ENCODE results near the gene SHF. TPM values are rescaled to one million over a fixed set of nuclear protein-coding genes. Genes with fewer than 3 reads are reported as not detected.
A peak's percentile ranks its signal among the peaks of the same experiment; 100 is the strongest.
"Not testable (repeated sequence)": the region's sequence is repeated elsewhere in the genome, so short reads cannot be mapped to it uniquely, and the experiment has no call there.

The SHF gene, protein sequence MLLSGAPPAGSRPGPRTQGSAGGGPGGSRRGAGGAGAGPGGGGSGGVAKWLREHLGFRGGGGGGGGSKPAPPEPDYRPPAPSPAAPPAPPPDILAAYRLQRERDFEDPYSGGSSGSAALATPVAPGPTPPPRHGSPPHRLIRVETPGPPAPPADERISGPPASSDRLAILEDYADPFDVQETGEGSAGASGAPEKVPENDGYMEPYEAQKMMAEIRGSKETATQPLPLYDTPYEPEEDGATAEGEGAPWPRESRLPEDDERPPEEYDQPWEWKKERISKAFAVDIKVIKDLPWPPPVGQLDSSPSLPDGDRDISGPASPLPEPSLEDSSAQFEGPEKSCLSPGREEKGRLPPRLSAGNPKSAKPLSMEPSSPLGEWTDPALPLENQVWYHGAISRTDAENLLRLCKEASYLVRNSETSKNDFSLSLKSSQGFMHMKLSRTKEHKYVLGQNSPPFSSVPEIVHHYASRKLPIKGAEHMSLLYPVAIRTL
- 22.1 and 22.9 TPM in 2 replicates for total RNA-seq (2014; rRNA removed; shearing (Covaris generic))

DNA sequence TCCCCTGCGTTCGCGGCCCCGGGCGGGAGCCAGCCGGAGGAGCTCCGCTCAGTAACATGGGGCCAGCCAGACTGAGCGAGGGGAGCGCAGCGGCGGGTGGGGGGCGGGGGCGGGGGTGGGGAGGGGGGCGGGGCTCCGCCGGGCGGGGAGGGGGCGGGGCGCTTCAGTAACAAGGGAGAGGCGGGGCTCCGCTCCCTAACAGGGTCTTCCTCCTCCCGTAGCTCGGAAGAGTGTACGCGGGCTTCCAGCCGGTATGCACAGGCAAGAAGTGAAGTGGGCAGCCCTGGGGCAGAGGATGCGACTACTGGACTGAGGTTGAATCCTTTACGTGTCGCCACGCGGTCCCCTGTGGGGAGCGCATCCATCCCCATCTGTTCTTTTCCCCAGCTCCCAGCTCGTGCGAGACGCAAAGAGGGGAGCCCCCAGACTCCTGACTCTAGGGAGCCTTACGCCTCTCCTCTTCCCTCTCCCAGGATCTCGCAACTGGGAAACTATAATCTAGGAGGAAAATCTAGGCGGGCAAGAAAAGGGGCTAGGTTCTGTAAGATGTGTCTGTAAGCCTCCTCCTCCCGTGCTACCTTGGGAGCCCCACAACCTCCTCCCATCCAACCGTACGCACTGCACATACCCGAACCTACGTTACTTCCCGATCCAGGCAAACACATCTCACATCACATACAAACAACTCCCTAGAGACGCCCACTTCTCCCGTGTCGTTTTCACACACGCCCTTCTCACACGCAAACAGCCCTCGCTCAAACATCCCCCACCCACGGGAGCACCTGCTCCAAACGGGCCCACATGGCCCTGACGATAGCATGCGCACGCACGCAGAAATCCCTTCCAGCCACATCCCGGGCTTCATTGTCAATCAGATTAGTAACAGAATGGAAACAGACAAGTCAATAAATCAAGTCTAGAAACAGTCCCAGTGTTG is at the start of gene SHF:
SHF (minus strand) TSS at position 73 of the 937 bp plus-strand sequence; CDS start at position 58, 15 bp downstream.
- H3K36me3 ChIP-seq, result no peaks in the 10 kb centered on the region
- H3K27ac ChIP-seq, result peak within 1 kb of the TSS; percentile 3; the same call in 1 of the 2 replicates
- peak; percentile 82 for DNase-seq
- peaks cover 24% of the 10 kb centered on the region for H3K4me1 ChIP-seq
- H3K4me3 ChIP-seq, result peak within 1 kb of the TSS; percentile 75
- H3K9me3 ChIP-seq (replicated peaks), result no peaks in the 10 kb centered on the region
- H3K27me3 ChIP-seq, result no peaks in the 10 kb centered on the region

DNA sequence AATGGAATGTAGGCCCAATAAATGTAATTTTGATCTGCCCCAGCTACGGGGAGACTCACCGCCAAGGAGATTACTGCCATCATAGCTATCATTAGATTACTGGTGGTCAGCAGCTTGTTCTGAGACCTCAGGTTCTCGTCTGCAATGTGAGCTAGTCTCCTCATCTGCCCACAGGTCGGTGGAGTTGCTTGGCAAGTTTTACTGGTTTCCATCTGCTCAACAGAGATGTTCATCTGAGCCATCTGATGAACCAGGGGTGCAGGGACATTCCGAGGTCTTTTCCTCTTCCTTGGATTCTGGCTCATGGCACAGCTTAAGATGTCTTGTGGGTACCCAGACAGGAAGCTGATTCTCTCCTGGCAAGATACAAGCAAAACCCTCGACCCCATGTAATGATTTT is 49.0 kb upstream of the SHF start:
- H3K9me3 ChIP-seq (replicated peaks); H3K36me3 ChIP-seq; H3K27ac ChIP-seq; H3K27me3 ChIP-seq; DNase-seq; H3K4me1 ChIP-seq; H3K4me3 ChIP-seq: not testable (repeated sequence)

DNA sequence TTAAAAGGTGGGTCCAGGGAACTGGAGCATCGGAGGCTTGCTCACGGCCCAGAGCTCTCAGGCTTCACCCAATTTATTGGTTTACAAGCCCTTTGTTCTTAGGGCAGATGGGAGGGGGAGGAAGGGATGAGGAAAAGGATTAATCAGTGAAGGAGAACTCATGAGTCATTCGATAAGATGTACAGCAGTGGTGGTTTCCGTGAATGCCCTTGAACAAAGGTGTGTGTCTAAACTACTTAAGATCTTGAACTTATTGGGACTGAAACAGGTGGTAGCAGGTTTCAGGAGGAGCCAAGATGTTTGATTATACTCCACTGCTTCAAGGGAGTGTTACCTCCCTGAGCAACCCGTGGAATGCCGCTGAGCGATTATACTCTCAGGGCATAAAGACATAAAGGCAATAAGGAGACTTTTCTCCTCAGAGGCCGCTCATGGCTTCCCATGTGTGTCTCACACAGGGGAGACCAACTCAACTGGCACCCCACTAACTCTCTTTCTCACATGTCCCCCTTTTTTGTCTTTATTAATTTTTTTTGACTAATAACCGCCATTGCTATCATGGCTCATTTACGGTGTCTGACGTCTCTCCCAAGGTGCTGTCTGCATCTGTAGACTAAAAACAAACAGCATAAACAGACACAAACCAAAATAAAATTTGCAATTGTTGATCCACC is 46.9 kb upstream of the SHF start:
- H3K4me3 ChIP-seq, result no peak overlapping the region
- no peaks in the 10 kb centered on the region for H3K27me3 ChIP-seq
- no peak for DNase-seq
- H3K4me1 ChIP-seq, result no peaks in the 10 kb centered on the region
- no peak overlapping the region for H3K27ac ChIP-seq
- H3K36me3 ChIP-seq, result no peaks in the 10 kb centered on the region
- H3K9me3 ChIP-seq (replicated peaks), result no peaks in the 10 kb centered on the region

DNA sequence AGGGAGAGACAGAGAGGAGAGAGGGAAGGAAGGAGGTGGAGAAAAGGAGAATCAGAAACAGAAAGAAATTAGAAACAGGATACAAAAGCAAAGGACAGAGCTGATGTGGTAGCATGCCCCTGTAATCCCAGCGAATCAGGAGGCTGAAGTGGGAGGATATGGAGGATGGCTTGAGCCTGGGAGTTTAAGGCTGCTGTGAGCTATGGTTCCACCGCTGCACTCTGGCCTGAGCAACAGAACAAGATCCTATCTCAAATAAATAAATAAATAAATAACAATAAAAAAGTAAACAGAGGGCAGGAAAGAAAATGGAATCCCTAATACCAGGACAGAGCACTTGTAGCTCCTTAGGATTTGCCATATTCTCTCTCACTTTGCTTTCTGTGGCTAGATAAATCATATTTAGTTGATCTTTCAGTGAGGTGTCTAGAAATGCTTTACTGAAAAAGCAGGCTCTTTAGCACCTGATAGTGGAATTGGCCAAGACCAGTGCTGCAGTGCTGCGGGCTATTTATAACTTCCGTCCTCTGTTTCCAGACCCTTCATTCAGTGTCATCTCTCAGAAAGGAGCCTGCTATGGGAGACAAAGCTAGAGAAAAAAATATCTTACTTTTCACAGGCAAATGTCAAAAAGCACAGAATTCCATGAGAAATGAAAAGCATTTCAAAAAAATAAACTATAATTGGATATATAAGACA is 44.2 kb upstream of the SHF start:
- H3K36me3 ChIP-seq, result no peaks in the 10 kb centered on the region
- H3K27ac ChIP-seq, result no peak overlapping the region
- no peaks in the 10 kb centered on the region for H3K4me1 ChIP-seq
- H3K9me3 ChIP-seq (replicated peaks), result no peaks in the 10 kb centered on the region
- DNase-seq, result no peak
- no peak overlapping the region for H3K4me3 ChIP-seq
- no peaks in the 10 kb centered on the region for H3K27me3 ChIP-seq

DNA sequence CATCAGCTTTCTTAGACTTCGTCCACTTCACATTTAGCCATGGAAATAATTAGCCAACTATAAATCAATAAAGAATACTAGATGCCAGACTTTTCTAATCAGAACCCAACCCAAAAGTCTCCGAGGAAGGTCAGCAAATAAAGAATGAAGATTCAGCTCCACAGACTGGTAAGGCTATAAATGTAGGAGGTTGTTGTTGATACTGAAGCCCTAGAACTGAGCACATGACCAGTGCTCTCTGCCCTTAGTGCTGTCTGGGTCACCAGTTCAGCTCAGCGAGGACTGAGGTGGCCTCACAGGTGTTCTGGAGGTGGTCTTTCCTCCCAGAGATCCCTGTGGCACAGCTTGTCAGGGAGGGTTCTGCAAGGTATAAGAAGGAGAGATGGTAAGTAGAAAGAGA is 43.4 kb upstream of the SHF start:
- DNase-seq, result no peak
- Histone ChIP-seq H3K4me1 (no peaks in the 10 kb centered on the region), H3K9me3 (replicated peaks) (no peaks in the 10 kb centered on the region), H3K4me3 (no peak overlapping the region), H3K27me3 (no peaks in the 10 kb centered on the region), H3K36me3 (no peaks in the 10 kb centered on the region), H3K27ac (no peak overlapping the region)

DNA sequence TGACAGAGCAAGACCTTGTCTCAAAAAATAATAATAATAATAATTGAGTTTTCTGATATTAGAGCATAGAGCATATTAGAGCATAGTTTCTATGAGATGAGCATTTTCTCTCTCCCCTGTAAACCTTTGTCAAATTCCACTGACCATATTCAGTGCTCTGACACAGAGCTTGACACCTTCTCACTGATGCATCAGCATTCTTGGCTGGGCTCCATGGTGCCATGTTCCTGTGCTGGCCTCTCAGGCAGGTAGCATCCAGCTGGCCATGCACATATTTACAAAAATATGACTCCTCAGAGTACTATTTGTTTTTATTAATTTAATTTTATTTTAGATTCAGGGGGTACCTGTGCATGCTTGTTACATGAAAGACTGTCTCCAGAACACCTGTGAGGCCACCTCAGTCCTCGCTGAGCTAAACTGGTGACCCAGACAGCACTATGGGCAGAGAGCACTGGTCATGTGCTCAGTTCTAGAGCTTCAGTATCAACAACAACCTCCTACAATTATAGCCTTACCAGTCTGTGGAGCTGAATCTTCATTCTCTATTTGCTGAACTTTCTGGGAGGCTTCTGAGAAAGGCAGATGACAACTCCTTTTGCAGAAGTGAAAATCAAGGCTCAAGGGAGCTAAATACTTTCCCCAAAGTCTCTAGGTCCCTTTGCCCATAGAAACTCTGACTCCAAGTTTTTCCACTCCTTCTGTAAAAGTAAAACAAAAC is 42.6 kb upstream of the SHF start:
- Histone ChIP-seq H3K27me3 (no peaks in the 10 kb centered on the region), H3K27ac (no peak overlapping the region), H3K9me3 (replicated peaks) (no peaks in the 10 kb centered on the region), H3K4me3 (no peak overlapping the region), H3K4me1 (no peaks in the 10 kb centered on the region), H3K36me3 (no peaks in the 10 kb centered on the region)
- no peak for DNase-seq

DNA sequence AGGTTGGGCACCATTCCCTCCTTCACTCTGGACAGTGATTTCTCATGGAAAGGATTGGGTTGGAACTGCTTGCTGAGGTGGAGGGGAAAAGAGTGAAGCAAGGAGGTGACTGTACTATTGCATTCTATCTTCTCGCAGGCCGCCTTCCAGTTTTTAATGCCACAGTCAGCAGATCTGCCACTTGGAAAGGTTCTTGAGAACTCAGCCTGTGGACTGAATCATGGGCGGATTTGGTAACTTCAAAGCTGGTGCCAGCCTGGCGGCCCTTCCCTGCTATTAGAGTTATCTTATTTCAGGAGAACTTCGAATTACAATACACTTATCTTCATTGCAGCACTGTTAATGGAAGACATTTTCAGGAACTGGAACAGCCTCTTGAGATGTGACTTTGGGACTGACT is 41.2 kb upstream of the SHF start:
- no peak overlapping the region for H3K4me3 ChIP-seq
- H3K27ac ChIP-seq, result no peak overlapping the region
- H3K4me1 ChIP-seq, result no peaks in the 10 kb centered on the region
- DNase-seq, result no peak
- no peaks in the 10 kb centered on the region for H3K36me3 ChIP-seq
- no peaks in the 10 kb centered on the region for H3K27me3 ChIP-seq
- H3K9me3 ChIP-seq (replicated peaks), result no peaks in the 10 kb centered on the region

DNA sequence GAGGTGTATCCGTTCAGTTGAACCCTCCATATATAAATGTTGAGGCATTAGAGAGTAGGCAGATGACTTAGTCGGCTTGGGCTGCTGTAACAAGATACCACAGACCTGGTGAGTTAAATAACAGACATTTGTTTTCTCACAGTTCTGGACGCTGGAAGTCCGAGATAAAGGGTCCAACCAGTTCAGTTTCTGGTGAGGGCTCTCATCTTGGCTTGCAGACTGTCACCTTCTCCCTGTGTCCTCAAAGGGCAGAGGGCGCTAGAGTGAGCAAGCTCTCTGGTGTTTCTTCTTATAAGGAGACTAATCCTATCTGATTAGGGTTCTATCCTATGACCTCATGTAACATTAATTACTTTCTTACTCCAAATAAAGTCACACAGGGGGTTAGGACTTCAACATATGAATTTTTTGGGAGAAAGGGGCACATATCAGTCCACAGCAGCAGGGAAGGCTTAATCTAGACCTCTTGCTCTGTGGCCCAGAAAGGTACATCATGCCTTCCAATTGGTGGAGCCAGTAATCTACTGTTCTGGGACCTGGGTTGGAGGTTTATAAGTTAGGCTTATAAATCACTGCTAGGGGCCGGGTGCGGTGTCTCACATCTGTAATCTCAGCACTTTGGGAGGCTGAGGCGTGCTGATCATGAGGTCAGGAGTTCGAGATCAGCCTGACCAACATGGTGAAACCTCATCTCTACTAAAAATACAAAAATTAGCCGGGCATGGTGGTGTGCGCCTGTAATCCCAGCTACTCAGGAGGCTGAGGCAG is 37.9 kb upstream of the SHF start:
- DNase-seq, result peak in 1 of 2 experiments; percentile 20
- Histone ChIP-seq H3K4me1 (no peaks in the 10 kb centered on the region), H3K9me3 (replicated peaks) (no peaks in the 10 kb centered on the region), H3K27ac (no peak overlapping the region), H3K27me3 (no peaks in the 10 kb centered on the region; the same call in 1 of the 2 replicates), H3K4me3 (no peak overlapping the region), H3K36me3 (no peaks in the 10 kb centered on the region)

DNA sequence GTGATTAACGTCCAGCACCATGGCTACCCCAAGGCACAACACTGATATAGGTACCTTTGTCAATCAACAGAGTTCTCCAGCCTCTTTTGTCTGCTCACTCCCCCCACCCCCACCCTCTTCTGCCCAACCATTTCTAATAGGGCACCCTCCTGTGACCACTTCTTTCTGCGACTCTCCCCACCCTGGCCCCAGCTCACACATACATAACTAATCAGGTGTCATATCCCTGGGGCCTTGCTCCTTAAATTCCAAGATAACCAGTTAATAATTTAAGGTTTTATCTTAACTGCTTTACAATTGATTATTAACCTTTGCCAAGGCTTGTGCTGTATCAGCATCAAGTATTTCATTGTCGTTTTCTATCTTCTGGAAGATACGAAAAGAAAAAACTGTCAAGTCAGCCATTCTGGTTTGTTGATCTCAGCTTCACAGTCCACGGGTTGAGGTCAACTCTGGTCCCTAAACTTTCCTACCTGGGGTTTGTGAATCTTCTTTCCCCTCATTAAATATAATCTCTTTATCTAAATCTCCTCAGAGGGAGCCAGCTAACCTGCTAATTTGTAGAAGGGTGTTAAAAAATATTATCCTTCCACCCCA is 37.0 kb upstream of the SHF start:
- no peaks in the 10 kb centered on the region for H3K9me3 ChIP-seq (replicated peaks)
- no peak for DNase-seq
- H3K27ac ChIP-seq, result no peak overlapping the region
- no peaks in the 10 kb centered on the region for H3K36me3 ChIP-seq
- H3K4me1 ChIP-seq, result no peaks in the 10 kb centered on the region
- H3K27me3 ChIP-seq, result peaks cover 2% of the 10 kb centered on the region; the same call in 1 of the 2 replicates
- no peak overlapping the region for H3K4me3 ChIP-seq

DNA sequence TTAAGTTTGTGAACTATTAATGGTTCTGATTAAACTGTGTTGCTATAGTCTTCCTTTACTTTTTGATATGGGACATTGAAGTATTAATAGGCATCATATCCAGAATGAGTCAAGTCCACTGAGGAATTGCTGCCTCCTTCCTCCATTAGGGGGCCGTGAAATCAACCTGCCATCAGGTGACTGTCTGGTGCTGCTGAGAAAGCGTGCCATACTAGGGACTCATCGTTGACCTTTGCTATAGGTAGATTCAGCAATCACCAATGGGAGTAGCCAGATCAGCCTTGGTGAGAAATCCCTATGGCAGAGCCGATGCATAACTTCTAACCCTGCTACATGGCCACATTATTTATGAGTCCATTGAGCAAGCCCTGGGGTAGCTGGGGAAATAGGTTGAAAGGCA is 34.2 kb upstream of the SHF start:
- no peak for DNase-seq
- H3K27me3 ChIP-seq, result peaks cover 4% of the 10 kb centered on the region; the same call in 1 of the 2 replicates
- H3K9me3 ChIP-seq (replicated peaks), result no peaks in the 10 kb centered on the region
- H3K4me3 ChIP-seq, result no peak overlapping the region
- H3K36me3 ChIP-seq, result no peaks in the 10 kb centered on the region
- no peak overlapping the region for H3K27ac ChIP-seq
- no peaks in the 10 kb centered on the region for H3K4me1 ChIP-seq

DNA sequence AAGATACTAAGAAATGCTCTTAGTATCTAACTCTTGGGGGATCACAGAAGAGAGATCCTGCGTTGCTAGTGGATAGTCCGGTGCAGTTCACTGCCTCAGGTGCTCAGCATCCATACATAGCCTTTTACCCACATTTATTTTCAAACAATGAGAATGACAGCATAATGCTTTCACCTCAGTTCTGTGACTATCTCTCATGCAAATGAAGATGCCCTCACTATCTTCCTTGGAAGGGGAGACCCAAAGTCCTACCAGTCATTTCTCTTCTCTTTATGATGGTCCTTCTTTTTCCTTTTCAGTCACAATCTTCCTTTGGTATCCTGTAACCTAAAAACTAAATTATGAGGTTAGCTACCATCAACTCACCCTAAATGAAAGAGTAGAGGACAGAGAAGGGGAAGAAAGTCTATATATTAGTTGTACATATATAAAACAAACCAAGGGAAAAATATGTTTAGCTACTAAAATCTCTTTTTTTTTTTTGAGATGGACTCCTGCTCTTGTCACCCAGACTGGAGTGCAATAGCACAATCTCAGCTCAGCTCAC is 33.4 kb upstream of the SHF start:
- H3K27ac ChIP-seq, result no peak overlapping the region
- peaks cover 4% of the 10 kb centered on the region; the same call in 1 of the 2 replicates for H3K27me3 ChIP-seq
- H3K36me3 ChIP-seq, result no peaks in the 10 kb centered on the region

DNA sequence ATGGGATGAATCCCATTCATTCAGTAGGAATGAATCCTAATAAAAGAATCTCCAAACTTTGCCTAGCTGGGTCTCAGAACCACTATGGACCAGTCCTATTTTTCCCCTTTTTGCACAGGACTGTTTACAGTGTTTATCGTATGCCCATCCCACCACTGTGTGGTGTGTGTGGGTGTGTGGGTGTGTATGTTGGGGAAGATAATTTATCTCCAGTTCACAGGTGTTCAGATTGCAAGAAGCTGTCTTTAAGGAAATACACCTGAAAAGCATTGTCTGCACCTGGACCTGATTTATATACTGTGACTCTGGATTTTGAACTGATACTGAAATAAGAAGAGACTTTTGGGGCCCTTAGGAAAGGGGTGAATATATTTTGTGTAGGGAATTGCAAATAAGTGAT is 24.7 kb upstream of the SHF start:
- H3K36me3 ChIP-seq, result no peaks in the 10 kb centered on the region
- H3K27me3 ChIP-seq, result no peaks in the 10 kb centered on the region
- H3K27ac ChIP-seq, result no peak overlapping the region
- no peaks in the 10 kb centered on the region; the same call in 1 of the 2 replicates for H3K9me3 ChIP-seq (replicated peaks)
- no peaks in the 10 kb centered on the region for H3K4me1 ChIP-seq
- DNase-seq, result no peak
- H3K4me3 ChIP-seq, result no peak overlapping the region

More for the DNA sequence above, 33.4 kb upstream of the SHF start:
- Histone ChIP-seq H3K9me3 (replicated peaks) (no peaks in the 10 kb centered on the region), H3K4me1 (no peaks in the 10 kb centered on the region), H3K4me3 (no peak overlapping the region)
- no peak for DNase-seq

Measured in SJCRH30 (cell line).